ENCODE measurements around the gene HOATZ.

HOATZ gene

GRCh38 chr11:111476956-111477355 is 37.6 kb upstream of the HOATZ start:
- no peak for DNase-seq (ENCODE audit: extremely low read depth, low read depth)
- no peak for TF ChIP-seq CTCF (IDR thresholded peaks at IDR 0.05; ENCODE audit: low read depth, low read length)

GRCh38 chr11:111477898-111478297 is 36.7 kb upstream of the HOATZ start:
- no peak for DNase-seq (ENCODE audit: extremely low read depth, low read depth)
- TF ChIP-seq CTCF (IDR thresholded peaks at IDR 0.05; ENCODE audit: low read depth, low read length): no peak

GRCh38 chr11:111479666-111480065 is 34.9 kb upstream of the HOATZ start:
- DNase-seq (ENCODE audit: extremely low read depth, low read depth): no peak
- no peak for TF ChIP-seq CTCF (IDR thresholded peaks at IDR 0.05; ENCODE audit: low read depth, low read length)

GRCh38 chr11:111483431-111483830 is 31.1 kb upstream of the HOATZ start:
- no peak for DNase-seq (ENCODE audit: extremely low read depth, low read depth)
- TF ChIP-seq CTCF (IDR thresholded peaks at IDR 0.05; ENCODE audit: low read depth, low read length): no peak

GRCh38 chr11:111490496-111490895 is 24.1 kb upstream of the HOATZ start:
- DNase-seq (ENCODE audit: extremely low read depth, low read depth): no peak

GRCh38 chr11:111494040-111494439 is 20.5 kb upstream of the HOATZ start:
- DNase-seq (ENCODE audit: extremely low read depth, low read depth): no peak

More at GRCh38 chr11:111490496-111490895, 24.1 kb upstream of the HOATZ start:
- TF ChIP-seq CTCF (IDR thresholded peaks at IDR 0.05; ENCODE audit: low read depth, low read length): no peak

GRCh38 chr11:111499483-111499882 is 15.1 kb upstream of the HOATZ start:
- no peak for DNase-seq (ENCODE audit: extremely low read depth, low read depth)
- no peak for TF ChIP-seq CTCF (IDR thresholded peaks at IDR 0.05; ENCODE audit: low read depth, low read length)

More at GRCh38 chr11:111494040-111494439, 20.5 kb upstream of the HOATZ start:
- TF ChIP-seq CTCF (IDR thresholded peaks at IDR 0.05; ENCODE audit: low read depth, low read length): no peak

Measured in AG09319 (cell line).